HepG2 (cell line): ENCODE results near the gene TRIAP1.
"Not testable (repeated sequence)": the region's sequence is repeated elsewhere in the genome, so short reads cannot be mapped to it uniquely, and the experiment has no call there.

Experiments
- CTCF ChIP-seq: sonication (generic); formaldehyde crosslinking; IDR thresholded peaks from 2 replicates; pipeline ENCODE4 v1.5.0; 2020; ENCODE audit warnings: mild to moderate bottlenecking, missing genetic modification reagents, moderate library complexity
- FOXP1 ChIP-seq, 2 experiments: fragments of 450-650 bp in 1 of 2; IDR thresholded peaks; 2 replicates each; pipeline ENCODE4 v1.6.1; 2017 to 2018; ENCODE audit warnings: antibody characterized with exemption in 1 of 2
- KDM6A ChIP-seq: IDR thresholded peaks from 2 replicates; pipeline ENCODE4 v1.6.1; 2016; ENCODE audit warnings: low read depth
- KLF16 ChIP-seq, 2 experiments: sonication (generic) in 1 of 2; formaldehyde crosslinking in 1 of 2; IDR thresholded peaks; 2 replicates each; pipeline versions ENCODE4 v1.6.1 to v1.8.0; 2016 to 2023; ENCODE audit warnings: missing genetic modification reagents in 2 of 2, missing compliant biosample characterization in 1 of 2
- MXI1 ChIP-seq: IDR thresholded peaks from 3 replicates; pipeline ENCODE4 v1.6.1; 2012; ENCODE audit warnings: low read depth, low read length, inconsistent platforms, borderline replicate concordance
- ZNF121 ChIP-seq: sonication (generic); formaldehyde crosslinking; IDR thresholded peaks from 2 replicates; pipeline ENCODE4 v1.5.0; 2020; ENCODE audit warnings: mild to moderate bottlenecking, missing genetic modification reagents
- ZNF24 ChIP-seq: fragments of 450-650 bp; IDR thresholded peaks from 2 replicates; pipeline ENCODE4 v1.6.1; 2017; ENCODE audit warnings: antibody characterized with exemption, mild to moderate bottlenecking
- TF ChIP-seq, protein P1 (sequence below): fragments of 450-650 bp; IDR thresholded peaks from 2 replicates; pipeline ENCODE4 v1.6.1; 2017
- TF ChIP-seq, protein P2 (sequence below): sonication (generic); formaldehyde crosslinking; IDR thresholded peaks from 2 replicates; pipeline ENCODE4 v1.4.0; 2020; ENCODE audit warnings: missing genetic modification reagents, mild to moderate bottlenecking, borderline replicate concordance

- not testable (repeated sequence) for TF ChIP-seq CTCF; FOXP1 (IDR thresholded peaks at IDR 0.05); FOXP1 (CRISPR knock-in tag; IDR thresholded peaks at IDR 0.05); MXI1; ZNF24; ZNF121 (CRISPR knock-in tag); KDM6A (CRISPR knock-in tag); KLF16 (CRISPR knock-in tag; IDR thresholded peaks at IDR 0.05)
- TF ChIP-seq, protein P1, sequence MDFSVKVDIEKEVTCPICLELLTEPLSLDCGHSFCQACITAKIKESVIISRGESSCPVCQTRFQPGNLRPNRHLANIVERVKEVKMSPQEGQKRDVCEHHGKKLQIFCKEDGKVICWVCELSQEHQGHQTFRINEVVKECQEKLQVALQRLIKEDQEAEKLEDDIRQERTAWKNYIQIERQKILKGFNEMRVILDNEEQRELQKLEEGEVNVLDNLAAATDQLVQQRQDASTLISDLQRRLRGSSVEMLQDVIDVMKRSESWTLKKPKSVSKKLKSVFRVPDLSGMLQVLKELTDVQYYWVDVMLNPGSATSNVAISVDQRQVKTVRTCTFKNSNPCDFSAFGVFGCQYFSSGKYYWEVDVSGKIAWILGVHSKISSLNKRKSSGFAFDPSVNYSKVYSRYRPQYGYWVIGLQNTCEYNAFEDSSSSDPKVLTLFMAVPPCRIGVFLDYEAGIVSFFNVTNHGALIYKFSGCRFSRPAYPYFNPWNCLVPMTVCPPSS: not testable (repeated sequence)
- TF ChIP-seq, protein P2, sequence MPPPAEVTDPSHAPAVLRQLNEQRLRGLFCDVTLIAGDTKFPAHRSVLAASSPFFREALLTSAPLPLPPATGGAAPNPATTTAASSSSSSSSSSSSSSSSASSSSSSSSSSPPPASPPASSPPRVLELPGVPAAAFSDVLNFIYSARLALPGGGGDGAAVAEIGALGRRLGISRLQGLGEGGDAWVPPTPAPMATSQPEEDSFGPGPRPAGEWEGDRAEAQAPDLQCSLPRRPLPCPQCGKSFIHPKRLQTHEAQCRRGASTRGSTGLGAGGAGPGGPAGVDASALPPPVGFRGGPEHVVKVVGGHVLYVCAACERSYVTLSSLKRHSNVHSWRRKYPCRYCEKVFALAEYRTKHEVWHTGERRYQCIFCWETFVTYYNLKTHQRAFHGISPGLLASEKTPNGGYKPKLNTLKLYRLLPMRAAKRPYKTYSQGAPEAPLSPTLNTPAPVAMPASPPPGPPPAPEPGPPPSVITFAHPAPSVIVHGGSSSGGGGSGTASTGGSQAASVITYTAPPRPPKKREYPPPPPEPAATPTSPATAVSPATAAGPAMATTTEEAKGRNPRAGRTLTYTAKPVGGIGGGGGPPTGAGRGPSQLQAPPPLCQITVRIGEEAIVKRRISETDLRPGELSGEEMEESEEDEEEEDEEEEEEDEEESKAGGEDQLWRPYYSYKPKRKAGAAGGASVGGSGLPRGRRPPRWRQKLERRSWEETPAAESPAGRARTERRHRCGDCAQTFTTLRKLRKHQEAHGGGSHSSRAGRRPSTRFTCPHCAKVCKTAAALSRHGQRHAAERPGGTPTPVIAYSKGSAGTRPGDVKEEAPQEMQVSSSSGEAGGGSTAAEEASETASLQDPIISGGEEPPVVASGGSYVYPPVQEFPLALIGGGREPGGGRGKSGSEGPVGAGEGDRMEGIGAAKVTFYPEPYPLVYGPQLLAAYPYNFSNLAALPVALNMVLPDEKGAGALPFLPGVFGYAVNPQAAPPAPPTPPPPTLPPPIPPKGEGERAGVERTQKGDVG (CRISPR knock-in tag): not testable (repeated sequence)
Observed at GRCh38 chr12:120452524-120452923, 6.3 kb upstream of the TRIAP1 start.
